AG04450 (cell line): Measurements from ENCODE around the gene ATP9B. TPM values are rescaled to one million over a fixed set of nuclear protein-coding genes. Genes with fewer than 3 reads are reported as not detected.

Experiments
- CTCF ChIA-PET: fragments of 300-600, 350-600 bp; formaldehyde crosslinking; extraction: SDS; loops from one replicate; lab custom pipeline; 2022; ENCODE audit warnings: antibody characterized with exemption, inconsistent platforms; lab: Charles Lee
- POLR2A ChIA-PET: fragments of 350-600 bp; formaldehyde crosslinking; extraction: SDS; loops from one replicate; lab custom pipeline; 2021; ENCODE audit warnings: antibody characterized with exemption, inconsistent platforms; lab: Yijun Ruan, JAX
- DNase-seq: peaks from one replicate; pipeline ENCODE4 v3.0.0-alpha.2; 2011; ENCODE audit warnings: low read depth, low spot score
- H3K27ac ChIP-seq: one replicate; pipeline ENCODE4 v1.5.1; 2012; ENCODE audit warnings: low read depth, low read length, control low read depth
- H3K27me3 ChIP-seq: one replicate; pipeline ENCODE4 v1.6.0; 2012; ENCODE audit warnings: low read length; ENCODE audit not compliant: control insufficient read depth, insufficient read depth
- H3K4me3 ChIP-seq: 2 replicates; pipeline ENCODE4 v1.5.1; 2011; ENCODE audit warnings: mild to moderate bottlenecking, low read depth, low read length, control low read depth
- H3K9me3 ChIP-seq: 2 replicates; pipeline ENCODE4 v1.5.1; 2012; ENCODE audit warnings: low read length; ENCODE audit not compliant: control insufficient read depth, insufficient read depth
- polyA plus RNA-seq: library from polyadenylated mRNA; depleted of rRNA; stranded (reverse); fragments of >200 nt; gene quantifications from 2 replicates; pipeline ENCODE4 v1.2.3, GENCODE V29; 2011
- TF ChIP-seq, protein P1 (sequence below): IDR thresholded peaks from 2 replicates; pipeline ENCODE4 v1.5.1; 2011; ENCODE audit warnings: low read depth, low read length, control low read depth, inconsistent platforms

Gene ATP9B
- polyA plus RNA-seq, 1 experiment: 18.1 TPM

DNA sequence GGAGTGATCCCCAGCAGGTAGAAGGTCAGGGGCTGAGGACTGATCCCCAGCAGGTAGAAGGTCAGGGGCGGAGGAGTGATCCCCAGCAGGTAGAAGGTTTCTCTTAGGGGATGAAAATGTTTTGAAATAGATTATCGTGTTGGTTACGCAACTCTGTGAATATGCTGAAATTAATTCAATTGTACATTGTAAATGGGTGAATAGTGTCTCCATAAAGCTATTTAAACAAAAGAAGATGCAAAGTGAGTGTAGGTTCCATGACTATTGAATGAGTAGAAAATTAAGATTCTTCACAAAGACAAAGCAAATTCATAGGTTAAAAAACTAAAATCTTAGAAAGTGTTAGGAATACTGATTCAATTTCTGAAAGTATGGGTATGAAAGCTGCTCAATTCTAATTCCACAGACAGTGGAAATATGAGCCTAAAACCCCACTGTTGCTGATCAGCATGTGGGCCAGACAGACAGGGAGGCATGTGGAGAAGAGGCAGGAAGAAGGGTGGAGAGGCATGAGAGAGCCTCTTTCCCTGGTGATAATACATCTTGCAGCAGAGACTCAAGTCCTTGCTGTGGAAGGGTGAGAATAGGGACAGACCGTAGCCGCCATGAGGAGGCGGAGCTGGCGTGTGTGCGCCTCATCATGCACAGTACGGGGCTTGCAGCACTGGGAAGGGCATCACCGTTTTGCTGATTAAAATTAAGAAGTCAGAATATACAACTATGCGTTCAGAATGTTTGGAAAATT is 240.6 kb downstream of the ATP9B start:
- CTCF ChIA-PET: no interaction called here
- Histone ChIP-seq H3K27ac (peak overlapping the region; percentile 24), H3K27me3 (no peaks in the 10 kb centered on the region), H3K9me3 (no peaks in the 10 kb centered on the region), H3K4me3 (no peak overlapping the region)
- no peak for DNase-seq
- TF ChIP-seq, protein P1, sequence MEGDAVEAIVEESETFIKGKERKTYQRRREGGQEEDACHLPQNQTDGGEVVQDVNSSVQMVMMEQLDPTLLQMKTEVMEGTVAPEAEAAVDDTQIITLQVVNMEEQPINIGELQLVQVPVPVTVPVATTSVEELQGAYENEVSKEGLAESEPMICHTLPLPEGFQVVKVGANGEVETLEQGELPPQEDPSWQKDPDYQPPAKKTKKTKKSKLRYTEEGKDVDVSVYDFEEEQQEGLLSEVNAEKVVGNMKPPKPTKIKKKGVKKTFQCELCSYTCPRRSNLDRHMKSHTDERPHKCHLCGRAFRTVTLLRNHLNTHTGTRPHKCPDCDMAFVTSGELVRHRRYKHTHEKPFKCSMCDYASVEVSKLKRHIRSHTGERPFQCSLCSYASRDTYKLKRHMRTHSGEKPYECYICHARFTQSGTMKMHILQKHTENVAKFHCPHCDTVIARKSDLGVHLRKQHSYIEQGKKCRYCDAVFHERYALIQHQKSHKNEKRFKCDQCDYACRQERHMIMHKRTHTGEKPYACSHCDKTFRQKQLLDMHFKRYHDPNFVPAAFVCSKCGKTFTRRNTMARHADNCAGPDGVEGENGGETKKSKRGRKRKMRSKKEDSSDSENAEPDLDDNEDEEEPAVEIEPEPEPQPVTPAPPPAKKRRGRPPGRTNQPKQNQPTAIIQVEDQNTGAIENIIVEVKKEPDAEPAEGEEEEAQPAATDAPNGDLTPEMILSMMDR: no peak
- POLR2A ChIA-PET: no interaction called here

DNA sequence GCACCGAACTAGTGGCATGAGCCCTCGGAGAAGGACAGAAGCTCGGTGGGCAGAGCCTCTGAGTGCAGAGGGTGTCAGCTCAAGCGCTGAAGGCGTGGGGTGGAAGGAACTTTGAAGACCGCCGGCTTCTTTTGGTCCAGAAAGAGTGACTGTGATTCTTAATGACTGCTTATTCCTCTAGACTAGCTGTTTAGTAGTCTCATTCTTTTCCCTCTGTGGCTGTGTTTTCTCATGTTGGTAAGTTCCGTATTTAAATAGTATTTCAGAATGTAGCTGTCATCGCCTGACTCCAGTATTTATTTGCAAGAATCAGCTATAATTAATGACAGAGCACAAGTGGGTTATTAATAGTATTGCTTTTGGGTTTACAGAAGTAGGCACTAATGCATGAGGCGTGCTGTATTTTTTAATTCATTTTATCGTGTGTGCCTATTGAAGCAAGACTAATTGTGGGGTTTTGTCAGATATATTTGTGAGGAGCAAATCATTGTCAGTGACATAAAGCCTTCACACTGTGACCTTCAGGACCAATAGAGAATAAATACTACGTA is 245.7 kb downstream of the ATP9B start:
- H3K9me3 ChIP-seq: no peaks in the 10 kb centered on the region
- ChIA-PET CTCF (no interaction called here), POLR2A (no interaction called here)
- no peak overlapping the region for H3K27ac ChIP-seq
- H3K27me3 ChIP-seq: no peaks in the 10 kb centered on the region
- DNase-seq: no peak
- no peak overlapping the region for H3K4me3 ChIP-seq
- TF ChIP-seq, protein P1: no peak

DNA sequence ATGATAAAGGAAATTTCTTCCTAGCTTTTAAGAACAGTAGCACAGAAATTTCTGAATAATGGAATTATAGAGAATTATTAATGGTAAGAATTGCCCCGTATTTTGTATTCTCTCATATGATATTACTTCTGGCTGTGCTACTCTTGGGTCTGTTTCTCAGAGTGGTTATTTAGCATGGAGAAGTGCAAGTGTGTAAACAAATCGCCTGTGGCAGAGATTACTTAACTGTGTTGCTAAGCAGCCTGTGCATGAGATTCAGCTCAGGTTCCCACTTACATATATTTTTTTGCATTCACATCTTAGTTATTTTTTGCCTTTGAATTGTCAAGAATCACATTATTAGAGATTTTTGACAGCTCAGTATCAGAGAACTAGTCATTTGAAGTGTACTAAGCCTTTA is 246.4 kb downstream of the ATP9B start:
- POLR2A ChIA-PET: no interaction called here
- H3K4me3 ChIP-seq: no peak overlapping the region
- TF ChIP-seq, protein P1: no peak
- no peak for DNase-seq
- no peaks in the 10 kb centered on the region for H3K27me3 ChIP-seq
- no peak overlapping the region for H3K27ac ChIP-seq
- CTCF ChIA-PET: no interaction called here
- no peaks in the 10 kb centered on the region for H3K9me3 ChIP-seq

DNA sequence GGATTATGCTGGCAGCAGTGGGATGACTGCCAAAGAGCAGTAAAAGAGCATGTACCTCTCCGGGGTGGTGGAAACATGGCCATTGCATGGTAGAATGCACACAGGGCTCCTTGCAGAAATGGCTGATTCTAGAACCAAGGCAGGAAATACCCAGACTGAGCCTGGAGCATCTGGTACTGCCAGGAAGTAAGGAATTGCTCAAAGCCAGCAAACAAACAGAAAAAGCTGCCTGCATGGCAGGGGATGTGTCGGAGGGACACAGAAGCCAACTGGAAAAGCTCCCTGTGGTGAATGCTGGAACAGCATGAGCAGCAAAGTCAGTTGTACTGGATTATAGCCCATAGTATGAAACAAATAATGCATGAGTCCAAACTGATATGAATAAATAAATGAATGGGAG is 248.5 kb downstream of the ATP9B start:
- ChIA-PET POLR2A (no interaction called here), CTCF (no interaction called here)
- TF ChIP-seq, protein P1: peak; percentile 25; the same call in 1 of the 2 replicates
- no peak overlapping the region for H3K4me3 ChIP-seq
- H3K9me3 ChIP-seq: no peaks in the 10 kb centered on the region
- H3K27me3 ChIP-seq: no peaks in the 10 kb centered on the region
- no peak for DNase-seq
- no peak overlapping the region for H3K27ac ChIP-seq

DNA sequence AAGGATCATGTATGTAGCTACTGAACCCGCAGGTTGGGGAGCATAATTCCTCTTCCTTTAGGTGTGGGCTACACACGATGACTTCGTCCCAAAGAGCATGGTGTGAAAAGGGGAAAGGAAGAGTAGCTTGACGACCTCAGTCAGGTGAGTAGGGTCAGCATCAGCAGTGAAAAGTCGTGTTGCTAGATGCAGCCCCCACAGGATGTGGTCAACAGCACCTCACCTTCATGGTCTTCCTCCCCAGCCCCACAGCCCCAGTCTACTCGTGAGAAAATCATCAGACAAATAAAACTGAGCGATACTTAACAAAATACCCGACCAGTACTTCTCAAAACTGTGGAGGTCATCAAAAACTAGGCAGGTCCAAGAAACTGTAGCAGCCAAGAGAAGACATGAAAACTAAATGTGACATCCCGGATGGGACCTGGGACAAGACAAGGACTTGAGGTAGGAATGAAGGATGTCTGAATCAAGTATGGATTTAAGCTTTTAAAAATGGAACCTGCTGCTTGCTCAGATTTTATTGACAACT is 249.0 kb downstream of the ATP9B start:
- Histone ChIP-seq H3K27me3 (no peaks in the 10 kb centered on the region), H3K9me3 (no peaks in the 10 kb centered on the region), H3K4me3 (no peak overlapping the region), H3K27ac (no peak overlapping the region)
- ChIA-PET POLR2A (no interaction called here), CTCF (no interaction called here)
- no peak for DNase-seq
- TF ChIP-seq, protein P1: no peak
